Lower leg skin (tissue), 4 donors: ENCODE results near the gene SH3RF3. TPM values are rescaled to one million over a fixed set of nuclear protein-coding genes. Genes with fewer than 3 reads are reported as not detected.
A peak's percentile ranks its signal among the peaks of the same experiment; 100 is the strongest.

Experiments
- DNase-seq, 2 donors: peaks; one replicate each; pipeline ENCODE4 v3.0.0-alpha.2; 2019; ENCODE audit warnings: low spot score in 2 of 2
- H3K4me3 ChIP-seq: fragments of 200-600 bp; sonication (generic); 2 replicates; pipeline ENCODE4 v1.5.1; 2017; ENCODE audit warnings: mild to moderate bottlenecking, low read depth; ENCODE audit not compliant: poor library complexity, severe bottlenecking
- CTCF ChIP-seq, 3 donors: fragments of 450-650 bp; IDR thresholded peaks; one replicate each; pipeline ENCODE4 v1.5.1; 2016; ENCODE audit warnings: antibody characterized with exemption in 3 of 3, mild to moderate bottlenecking in 3 of 3, moderate library complexity in 2 of 3
- POLR2A ChIP-seq, 2 donors: fragments of 450-650 bp; IDR thresholded peaks; one replicate each; pipeline ENCODE4 v1.6.1; 2016 to 2017; ENCODE audit warnings: antibody characterized with exemption in 2 of 2, mild to moderate bottlenecking in 1 of 2, moderate library complexity in 1 of 2
- WGBS, 2 donors: methylation state at CpG; one replicate each; pipeline ENCODE4 v1.1.5; 2018; 5-methylcytosine and 5-hydroxymethylcytosine counted together
- intact Hi-C: fragments of 100-400 bp; cut with DNase I; formaldehyde crosslinking; loops from one replicate; pipeline ENCODE4 v1.15.0; 2023; ENCODE audit warnings: low total_unique reads
- total RNA-seq, 4 donors: library from RNA; depleted of rRNA; stranded (reverse); fragments of >200 nt; gene quantifications; one replicate each; pipeline ENCODE4 v1.1.0, GENCODE V29; 2016

SH3RF3 gene
- total RNA-seq, 4 donors from 2014 or later = 1.9 to 7.4 (median 3.2) TPM

GRCh38 chr2:109258376-109258775 is 129.4 kb downstream of the SH3RF3 start:
- TF ChIP-seq POLR2A (IDR thresholded peaks at IDR 0.05) = no peak
- no peak for TF ChIP-seq CTCF (IDR thresholded peaks at IDR 0.05)
- intact Hi-C loops = no loop called here
- H3K4me3 ChIP-seq = no peak overlapping the region
- 82 to 83% methylated on average over 7 to 9 of the region's 9 CpGs for WGBS, 2 donors
- peak in 1 of 2 donors; percentile 82 for DNase-seq

- no peak for TF ChIP-seq POLR2A (IDR thresholded peaks at IDR 0.05)
- no peak for TF ChIP-seq CTCF (IDR thresholded peaks at IDR 0.05)
- DNase-seq = peak in 1 of 2 donors; percentile 83
- intact Hi-C loops = no loop called here
- no peak overlapping the region for H3K4me3 ChIP-seq
- 64 to 67% methylated on average over 11 of the region's 11 CpGs for WGBS, 2 donors
These were observed 130.0 kb downstream of the SH3RF3 start for GRCh38 chr2:109258905-109259540.

- no peak overlapping the region for H3K4me3 ChIP-seq
- intact Hi-C loops = no loop called here
- WGBS, 2 donors = 87 to 90% methylated on average over 8 of the region's 8 CpGs
- peak in 1 of 2 donors; percentile 60 for DNase-seq
- no peak for TF ChIP-seq POLR2A (IDR thresholded peaks at IDR 0.05)
- no peak for TF ChIP-seq CTCF (IDR thresholded peaks at IDR 0.05)
These were observed 130.7 kb downstream of the SH3RF3 start for GRCh38 chr2:109259671-109260070.

- TF ChIP-seq POLR2A (IDR thresholded peaks at IDR 0.05) = no peak
- no peak for TF ChIP-seq CTCF (IDR thresholded peaks at IDR 0.05)
- peak in 1 of 2 donors; percentile 53 for DNase-seq
- intact Hi-C loops = no loop called here
- 96 to 97% methylated on average over 11 of the region's 11 CpGs for WGBS, 2 donors
- H3K4me3 ChIP-seq = no peak overlapping the region
These were observed 131.3 kb downstream of the SH3RF3 start for GRCh38 chr2:109260116-109260855.

- H3K4me3 ChIP-seq = no peak overlapping the region
- whole genome bisulfite sequencing, 2 donors = 77% methylated on average over 8 of the region's 8 CpGs
- TF ChIP-seq POLR2A (IDR thresholded peaks at IDR 0.05) (no peak), CTCF (IDR thresholded peaks at IDR 0.05) (no peak)
- intact Hi-C loops = no loop called here
- peak in 1 of 2 donors; percentile 75 for DNase-seq
These were observed 132.1 kb downstream of the SH3RF3 start for GRCh38 chr2:109260886-109261700.
